Erythroblast (primary cell): ENCODE measurements around the gene OAS3.

ENCODE experiments used
- GATA1 ChIP-seq: IDR thresholded peaks from 2 replicates; pipeline ENCODE4 v1.6.1; 2011; ENCODE audit warnings: low read depth, mild to moderate bottlenecking, control low read depth, low read length, moderate library complexity
- POLR2A ChIP-seq: IDR thresholded peaks from 2 replicates; pipeline ENCODE4 v1.6.1; 2011; ENCODE audit warnings: mild to moderate bottlenecking, low read length

DNA sequence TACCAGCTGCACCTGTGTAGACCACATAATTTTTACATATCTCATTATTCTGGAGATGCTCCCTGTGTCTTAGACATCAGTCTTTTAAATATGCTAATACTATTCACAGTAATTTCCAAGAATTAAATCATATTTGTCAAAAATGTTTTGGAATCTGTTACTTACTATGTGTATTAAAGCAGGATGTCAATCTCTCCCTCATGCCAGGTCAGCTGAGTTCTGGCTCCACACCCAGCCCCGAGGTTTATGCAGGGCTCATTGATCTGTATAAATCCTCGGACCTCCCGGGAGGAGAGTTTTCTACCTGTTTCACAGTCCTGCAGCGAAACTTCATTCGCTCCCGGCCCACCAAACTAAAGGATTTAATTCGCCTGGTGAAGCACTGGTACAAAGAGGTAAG is 67.9 kb downstream of the OAS3 start:
- TF ChIP-seq POLR2A (no peak), GATA1 (no peak)
